Astrocyte of the cerebellum (primary cell): ENCODE measurements around the gene APPL2.

Source experiments
- DNase-seq: peaks from one replicate; pipeline ENCODE4 v3.0.0-alpha.2; 2011; ENCODE audit warnings: low read depth
- H3K4me3 ChIP-seq: 2 replicates; pipeline ENCODE4 v1.5.1; 2011; ENCODE audit warnings: mild to moderate bottlenecking, low read depth, low read length, moderate library complexity
- CTCF ChIP-seq: IDR thresholded peaks from 2 replicates; pipeline ENCODE4 v1.5.1; 2012; ENCODE audit warnings: low read length, low read depth, moderate library complexity, mild to moderate bottlenecking; ENCODE audit errors: missing control alignments
- in situ Hi-C: cut with HindIII; loops from 2 replicates; pipeline ENCODE4 v1.10.0; 2017; ENCODE audit warnings: low sequenced_read_pairs

APPL2 gene

DNA sequence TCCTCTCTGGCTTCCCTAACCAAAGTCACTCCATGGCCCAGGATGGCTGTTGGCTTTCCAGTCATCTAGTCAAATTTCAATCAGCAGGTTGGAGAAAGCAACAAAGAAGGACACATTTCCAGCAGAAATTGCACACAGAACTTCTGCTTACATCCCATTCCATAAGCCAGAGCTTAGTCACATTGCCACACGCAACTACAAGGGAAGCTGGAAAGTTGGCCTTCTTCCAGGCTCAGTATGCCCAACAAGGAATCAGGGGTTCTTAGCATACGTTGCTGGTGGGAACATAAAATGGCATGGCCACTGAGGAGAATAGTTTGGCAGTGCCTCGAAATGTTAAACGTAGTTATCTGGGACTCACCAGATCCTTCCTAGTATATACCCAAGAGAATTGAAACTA, 9.3 kb upstream of the APPL2 start:
- in situ Hi-C loops, result no loop called here
- no peak overlapping the region for H3K4me3 ChIP-seq
- no peak for DNase-seq
- TF ChIP-seq CTCF, result no peak

DNA sequence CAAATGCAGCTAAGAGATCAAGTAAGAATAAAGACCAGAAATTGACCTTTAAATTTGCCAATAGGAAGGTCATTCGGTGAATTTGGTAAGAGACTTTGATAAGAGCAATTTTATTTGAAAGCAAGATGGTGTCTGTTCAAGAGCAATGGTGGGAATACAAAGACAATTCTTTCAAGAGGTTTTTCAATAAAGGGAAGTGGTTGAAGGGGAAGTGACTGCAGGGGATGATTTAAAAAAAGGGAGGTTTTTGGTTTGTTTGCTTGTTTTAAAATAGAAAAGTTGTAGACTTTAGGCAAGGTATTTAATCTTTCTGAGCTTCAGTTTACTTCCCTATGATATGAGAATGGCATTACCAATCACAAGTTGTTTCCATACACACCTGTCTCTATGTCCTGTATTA, 4.3 kb upstream of the APPL2 start:
- in situ Hi-C loops, result no loop called here
- no peak for DNase-seq
- TF ChIP-seq CTCF, result no peak
- no peak overlapping the region for H3K4me3 ChIP-seq

GRCh38 chr12:105239304-105239703, 3.3 kb upstream of the APPL2 start:
- no peak for DNase-seq
- no peak for TF ChIP-seq CTCF
- H3K4me3 ChIP-seq, result no peak overlapping the region
- in situ Hi-C loops, result no loop called here

DNA sequence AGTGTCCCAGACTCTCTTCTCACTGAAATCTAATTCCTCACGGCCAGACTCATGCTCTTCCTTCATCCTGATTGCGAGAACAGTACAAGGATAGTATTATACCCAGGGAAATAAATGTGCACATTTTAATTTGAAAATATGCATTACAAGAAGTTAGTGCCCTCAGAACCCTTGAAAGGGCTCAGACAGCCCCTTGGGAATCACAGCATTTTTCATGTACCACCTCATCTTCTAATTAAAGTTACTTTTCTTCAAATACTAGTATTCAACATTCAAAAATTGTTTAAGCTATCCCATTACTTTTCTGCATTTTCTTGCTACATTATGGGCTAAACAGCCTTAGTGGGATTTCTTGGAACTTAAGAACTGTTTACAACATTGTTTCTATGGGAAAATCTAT, 1.7 kb upstream of the APPL2 start:
- TF ChIP-seq CTCF, result no peak
- in situ Hi-C loops, result no loop called here
- no peak for DNase-seq
- H3K4me3 ChIP-seq, result no peak overlapping the region

DNA sequence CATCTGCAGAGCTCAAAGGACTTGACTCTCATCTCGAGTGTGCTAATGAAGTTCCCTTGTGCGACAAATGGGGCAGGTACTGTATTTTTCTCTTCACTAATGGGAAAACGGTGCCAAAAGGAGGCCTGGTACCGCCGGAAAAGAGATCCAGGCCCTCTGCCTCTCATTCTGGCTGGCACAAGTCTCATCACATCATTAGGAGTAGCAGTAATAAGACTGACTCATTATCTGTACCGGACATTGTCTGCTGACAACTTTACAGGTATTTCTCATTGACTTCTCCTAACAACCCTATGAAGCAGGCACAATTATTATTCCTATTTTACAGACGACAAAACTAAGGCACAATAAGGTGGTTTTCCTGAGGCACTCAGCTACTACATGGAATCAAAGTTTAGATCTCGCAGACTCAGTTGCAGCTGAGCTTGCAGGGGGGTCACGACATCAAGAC, 668 bp downstream of the APPL2 start:
- in situ Hi-C loops, result no loop called here
- no peak for TF ChIP-seq CTCF
- H3K4me3 ChIP-seq, result peak overlapping the region; percentile 66
- DNase-seq, result no peak

GRCh38 chr12:105234197-105234596, 1.8 kb downstream of the APPL2 start:
- DNase-seq, result no peak
- H3K4me3 ChIP-seq, result peak overlapping the region; percentile 66
- in situ Hi-C loops, result no loop called here
- TF ChIP-seq CTCF, result no peak

- no peak overlapping the region for H3K4me3 ChIP-seq
- DNase-seq, result no peak
- in situ Hi-C loops, result no loop called here
- TF ChIP-seq CTCF, result no peak
Observed at GRCh38 chr12:105233041-105233905, 2.7 kb downstream of the APPL2 start.
